Mesenchymal stem cell (in vitro differentiated cells and primary cell): ENCODE data around the gene SIDT2.

Experiments
- DNase-seq: peaks from one replicate; pipeline ENCODE4 v3.0.0-alpha.2; 2013
- H2AFZ ChIP-seq: one replicate; pipeline ENCODE4 v1.6.1; 2013; ENCODE audit warnings: low read depth, mild to moderate bottlenecking, control low read depth, inconsistent platforms, low read length, moderate library complexity
- H2AK5ac ChIP-seq: 2 replicates; pipeline ENCODE4 v1.6.1; 2013; ENCODE audit warnings: low read length, moderate library complexity, mild to moderate bottlenecking, inconsistent platforms; ENCODE audit not compliant: severe bottlenecking
- H2BK120ac ChIP-seq: one replicate; pipeline ENCODE4 v1.6.1; 2013; ENCODE audit warnings: low read depth, mild to moderate bottlenecking, inconsistent platforms, low read length, moderate library complexity
- H2BK12ac ChIP-seq, 2 experiments: one replicate each; pipeline ENCODE4 v1.6.1; 2013; ENCODE audit warnings: inconsistent platforms in 2 of 2, low read length in 2 of 2, mild to moderate bottlenecking in 2 of 2, moderate library complexity in 2 of 2, control low read depth in 1 of 2
- H2BK15ac ChIP-seq: one replicate; pipeline ENCODE4 v1.6.1; 2013; ENCODE audit warnings: mild to moderate bottlenecking, low read depth, inconsistent platforms; ENCODE audit not compliant: poor library complexity, severe bottlenecking
- H2BK5ac ChIP-seq: 2 replicates; pipeline ENCODE4 v1.6.1; 2013; ENCODE audit warnings: low read depth, mild to moderate bottlenecking, low read length, control low read depth, inconsistent platforms; ENCODE audit not compliant: poor library complexity, severe bottlenecking
- H3K14ac ChIP-seq, 2 experiments: one replicate each; pipeline ENCODE4 v1.6.1; 2013; ENCODE audit warnings: inconsistent platforms in 2 of 2, low read length in 2 of 2, control low read depth in 1 of 2, mild to moderate bottlenecking in 1 of 2, moderate library complexity in 1 of 2
- H3K18ac ChIP-seq, 2 experiments: one replicate each; pipeline ENCODE4 v1.6.1; 2013; ENCODE audit warnings: inconsistent platforms in 2 of 2, low read length in 2 of 2, control low read depth in 1 of 2, low read depth in 1 of 2, mild to moderate bottlenecking in 1 of 2
- H3K23ac ChIP-seq, 2 experiments: one replicate each; pipeline ENCODE4 v1.6.1; 2013; ENCODE audit warnings: inconsistent platforms in 2 of 2, low read length in 2 of 2, mild to moderate bottlenecking in 2 of 2, moderate library complexity in 2 of 2, control low read depth in 1 of 2
- H3K27ac ChIP-seq: 2 replicates; pipeline ENCODE4 v1.5.1; 2013; ENCODE audit warnings: mild to moderate bottlenecking, moderate library complexity, low read length, control low read depth, inconsistent platforms; ENCODE audit not compliant: poor library complexity, severe bottlenecking
- H3K27me3 ChIP-seq, 2 experiments: 2 replicates each; pipeline versions ENCODE4 v1.6.1 to v1.7.0; 2013; ENCODE audit warnings: low read length in 2 of 2, mild to moderate bottlenecking in 2 of 2, moderate library complexity in 2 of 2, control low read depth in 1 of 2, inconsistent platforms in 1 of 2; ENCODE audit not compliant: control insufficient read depth in 1 of 2, insufficient read depth in 1 of 2
- H3K36me3 ChIP-seq, 2 experiments: 2 replicates each; pipeline versions ENCODE4 v1.6.1 to v1.7.0; 2013; ENCODE audit warnings: low read length in 2 of 2, control low read depth in 1 of 2, inconsistent platforms in 1 of 2, low read depth in 1 of 2, mild to moderate bottlenecking in 1 of 2; ENCODE audit not compliant: insufficient read depth in 2 of 2, control insufficient read depth in 1 of 2
- H3K4ac ChIP-seq, 2 experiments: one replicate each; pipeline ENCODE4 v1.6.1; 2013; ENCODE audit warnings: inconsistent platforms in 2 of 2, low read length in 2 of 2, mild to moderate bottlenecking in 2 of 2, moderate library complexity in 2 of 2, control low read depth in 1 of 2, low read depth in 1 of 2
- H3K4me1 ChIP-seq: 2 replicates; pipeline ENCODE4 v1.6.1; 2013; ENCODE audit warnings: low read depth, low read length, control low read depth; ENCODE audit not compliant: control insufficient read depth, insufficient read depth
- H3K4me2 ChIP-seq: 2 replicates; pipeline ENCODE4 v1.6.1; 2013; ENCODE audit warnings: low read length, mild to moderate bottlenecking, inconsistent platforms; ENCODE audit not compliant: poor library complexity, severe bottlenecking
- H3K4me3 ChIP-seq, 2 experiments: 2 replicates each; pipeline versions ENCODE4 v1.5.1 to v1.7.0; 2013; ENCODE audit warnings: low read length in 2 of 2, mild to moderate bottlenecking in 2 of 2, control low read depth in 1 of 2, low read depth in 1 of 2; ENCODE audit not compliant: insufficient read depth in 1 of 2
- H3K79me1 ChIP-seq: replicated peaks from 2 replicates; pipeline ENCODE4 v1.6.1; 2013; ENCODE audit warnings: mild to moderate bottlenecking, control low read depth, low read length, inconsistent platforms; ENCODE audit not compliant: poor library complexity, severe bottlenecking
- H3K9ac ChIP-seq: 2 replicates; pipeline ENCODE4 v1.7.0; 2013; ENCODE audit warnings: mild to moderate bottlenecking, low read length, moderate library complexity
- H3K9me3 ChIP-seq: 2 replicates; pipeline ENCODE4 v1.7.0; 2013; ENCODE audit warnings: mild to moderate bottlenecking, low read length; ENCODE audit not compliant: control insufficient read depth
- H4K8ac ChIP-seq: one replicate; pipeline ENCODE4 v1.6.1; 2013; ENCODE audit warnings: inconsistent platforms, mild to moderate bottlenecking, low read length, moderate library complexity
- H4K91ac ChIP-seq: one replicate; pipeline ENCODE4 v1.6.1; 2013; ENCODE audit warnings: mild to moderate bottlenecking, low read length, inconsistent platforms
- whole genome bisulfite sequencing: methylation state at CpG from one replicate; pipeline ENCODE4 v1.1.7; 2013; ENCODE audit warnings: mixed read lengths; 5-methylcytosine and 5-hydroxymethylcytosine counted together

SIDT2 gene

GRCh38 chr11:117183724-117184349, 5.3 kb downstream of the SIDT2 start:
- Histone ChIP-seq H2BK120ac (no peak overlapping the region), H3K23ac (no peak overlapping the region), H2BK5ac (no peak overlapping the region), H3K27ac (no peak overlapping the region), H3K4me3 (no peak overlapping the region), H2AK5ac (no peak overlapping the region), H3K27me3 (no peaks in the 10 kb centered on the region), H3K36me3 (peaks cover 59 to 61% of the 10 kb centered on the region in 2 experiments), H2BK15ac (no peak overlapping the region), H3K9ac (no peak overlapping the region), H3K14ac (no peak overlapping the region), H3K9me3 (no peaks in the 10 kb centered on the region), H3K79me1 (peaks cover 14% of the 10 kb centered on the region), H3K4ac (no peak overlapping the region), H2AFZ (no peak overlapping the region), H2BK12ac (no peak overlapping the region), H3K4me2 (no peak overlapping the region), H3K18ac (no peak overlapping the region), H3K4me1 (peaks cover 18% of the 10 kb centered on the region), H4K91ac (no peak overlapping the region), H4K8ac (no peak overlapping the region)
- WGBS, result 97% methylated on average over 11 of the region's 11 CpGs
- DNase-seq, result no peak

GRCh38 chr11:117185736-117186430, 7.3 kb downstream of the SIDT2 start:
- H3K23ac ChIP-seq, result no peak overlapping the region
- H3K9me3 ChIP-seq, result no peaks in the 10 kb centered on the region
- no peak overlapping the region for H4K8ac ChIP-seq
- H2BK5ac ChIP-seq, result no peak overlapping the region
- H2AFZ ChIP-seq, result no peak overlapping the region
- no peak overlapping the region for H2BK120ac ChIP-seq
- H2BK15ac ChIP-seq, result no peak overlapping the region
- peaks cover 78 to 80% of the 10 kb centered on the region in 2 experiments for H3K36me3 ChIP-seq
- H3K79me1 ChIP-seq, result peaks cover 4% of the 10 kb centered on the region
- peaks cover 5% of the 10 kb centered on the region for H3K4me1 ChIP-seq
- no peak overlapping the region for H3K9ac ChIP-seq
- no peak overlapping the region for H3K4me2 ChIP-seq
- no peak overlapping the region for H2AK5ac ChIP-seq
- H3K4ac ChIP-seq, result no peak overlapping the region
- no peak overlapping the region for H3K14ac ChIP-seq
- H3K27me3 ChIP-seq, result no peaks in the 10 kb centered on the region
- H3K27ac ChIP-seq, result no peak overlapping the region
- no peak for DNase-seq
- H3K4me3 ChIP-seq, result no peak overlapping the region
- no peak overlapping the region for H4K91ac ChIP-seq
- WGBS, result 90% methylated on average over 5 of the region's 5 CpGs
- no peak overlapping the region for H2BK12ac ChIP-seq
- H3K18ac ChIP-seq, result no peak overlapping the region

- Histone ChIP-seq H4K8ac (no peak overlapping the region), H3K27me3 (no peaks in the 10 kb centered on the region), H3K79me1 (peaks cover 1% of the 10 kb centered on the region), H3K4me2 (no peak overlapping the region), H3K4me3 (no peak overlapping the region), H2AFZ (no peak overlapping the region), H3K23ac (no peak overlapping the region), H3K9ac (no peak overlapping the region), H2AK5ac (no peak overlapping the region), H2BK5ac (no peak overlapping the region), H2BK12ac (no peak overlapping the region), H4K91ac (no peak overlapping the region), H3K9me3 (no peaks in the 10 kb centered on the region), H3K4ac (no peak overlapping the region), H3K36me3 (peaks cover 76 to 80% of the 10 kb centered on the region in 2 experiments), H3K14ac (no peak overlapping the region), H3K27ac (no peak overlapping the region), H3K4me1 (no peaks in the 10 kb centered on the region), H2BK15ac (no peak overlapping the region), H3K18ac (no peak overlapping the region), H2BK120ac (no peak overlapping the region)
- 92% methylated on average over 4 of the region's 4 CpGs for WGBS
- DNase-seq, result no peak
These were observed 7.9 kb downstream of the SIDT2 start for GRCh38 chr11:117186431-117186761.

GRCh38 chr11:117187007-117187406, 8.5 kb downstream of the SIDT2 start:
- no peak overlapping the region for H2BK12ac ChIP-seq
- no peak overlapping the region for H2BK5ac ChIP-seq
- H3K4me3 ChIP-seq, result no peak overlapping the region
- H3K79me1 ChIP-seq, result no peaks in the 10 kb centered on the region
- no peak for DNase-seq
- H3K27me3 ChIP-seq, result no peaks in the 10 kb centered on the region
- WGBS, result 78% methylated on average over 6 of the region's 6 CpGs
- H3K4me2 ChIP-seq, result no peak overlapping the region
- no peak overlapping the region for H4K8ac ChIP-seq
- no peak overlapping the region for H2BK120ac ChIP-seq
- no peak overlapping the region for H3K14ac ChIP-seq
- H3K9me3 ChIP-seq, result no peaks in the 10 kb centered on the region
- H4K91ac ChIP-seq, result no peak overlapping the region
- no peak overlapping the region for H3K4ac ChIP-seq
- H3K27ac ChIP-seq, result no peak overlapping the region
- no peak overlapping the region for H3K18ac ChIP-seq
- no peak overlapping the region for H3K23ac ChIP-seq
- peaks cover 76 to 80% of the 10 kb centered on the region in 2 experiments for H3K36me3 ChIP-seq
- no peaks in the 10 kb centered on the region for H3K4me1 ChIP-seq
- no peak overlapping the region for H2BK15ac ChIP-seq
- no peak overlapping the region for H3K9ac ChIP-seq
- no peak overlapping the region for H2AFZ ChIP-seq
- H2AK5ac ChIP-seq, result no peak overlapping the region
